C4-2B (cell line): ENCODE data around the gene MYBPH.

ENCODE experiments used
- ZFX ChIP-seq: fragments of 450-650 bp; IDR thresholded peaks from 2 replicates; pipeline ENCODE4 v1.6.1; 2017
- TF ChIP-seq, protein P1 (sequence below): fragments of 450-650 bp; conservative IDR thresholded peaks from 2 replicates; pipeline ENCODE4 v1.5.1; 2017; ENCODE audit warnings: mild to moderate bottlenecking

DNA sequence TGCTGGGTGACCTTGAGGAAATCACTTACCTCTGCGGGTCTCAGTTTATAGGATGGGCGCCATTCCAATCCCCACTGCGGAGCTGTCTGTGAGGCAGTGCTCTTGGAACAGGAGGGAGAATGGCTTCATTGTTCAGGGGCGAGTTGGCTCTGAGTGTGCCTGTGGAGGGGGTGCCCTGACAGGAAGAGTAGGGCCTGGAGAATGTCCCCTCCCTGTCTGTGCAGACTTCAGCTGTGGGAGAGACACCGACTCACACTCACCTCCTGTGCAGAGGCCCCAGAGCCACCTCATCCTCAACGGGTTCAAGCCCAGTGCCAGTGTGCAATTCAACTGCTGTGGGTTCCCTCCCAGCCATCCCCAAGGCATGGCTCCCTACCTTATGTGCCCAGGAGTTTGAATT lies 31.0 kb downstream of the MYBPH start:
- TF ChIP-seq, protein P1, sequence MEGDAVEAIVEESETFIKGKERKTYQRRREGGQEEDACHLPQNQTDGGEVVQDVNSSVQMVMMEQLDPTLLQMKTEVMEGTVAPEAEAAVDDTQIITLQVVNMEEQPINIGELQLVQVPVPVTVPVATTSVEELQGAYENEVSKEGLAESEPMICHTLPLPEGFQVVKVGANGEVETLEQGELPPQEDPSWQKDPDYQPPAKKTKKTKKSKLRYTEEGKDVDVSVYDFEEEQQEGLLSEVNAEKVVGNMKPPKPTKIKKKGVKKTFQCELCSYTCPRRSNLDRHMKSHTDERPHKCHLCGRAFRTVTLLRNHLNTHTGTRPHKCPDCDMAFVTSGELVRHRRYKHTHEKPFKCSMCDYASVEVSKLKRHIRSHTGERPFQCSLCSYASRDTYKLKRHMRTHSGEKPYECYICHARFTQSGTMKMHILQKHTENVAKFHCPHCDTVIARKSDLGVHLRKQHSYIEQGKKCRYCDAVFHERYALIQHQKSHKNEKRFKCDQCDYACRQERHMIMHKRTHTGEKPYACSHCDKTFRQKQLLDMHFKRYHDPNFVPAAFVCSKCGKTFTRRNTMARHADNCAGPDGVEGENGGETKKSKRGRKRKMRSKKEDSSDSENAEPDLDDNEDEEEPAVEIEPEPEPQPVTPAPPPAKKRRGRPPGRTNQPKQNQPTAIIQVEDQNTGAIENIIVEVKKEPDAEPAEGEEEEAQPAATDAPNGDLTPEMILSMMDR: no peak
- no peak for TF ChIP-seq ZFX
